Esophagus squamous epithelium (tissue), 5 donors: ENCODE measurements around the gene DGLUCY. TPM values are rescaled to one million over a fixed set of nuclear protein-coding genes. Genes with fewer than 3 reads are reported as not detected.

Experiments
- DNase-seq: peaks from one replicate; lab custom pipeline; 2025; lab: John Stamatoyannopoulos, UW
- H3K27ac ChIP-seq, 4 donors: fragments of 200-600 bp; sonication (generic); one replicate each; pipeline ENCODE4 v1.5.1; 2016 to 2019; ENCODE audit warnings: mild to moderate bottlenecking in 1 of 4
- H3K27me3 ChIP-seq, 4 donors: fragments of 200-600 bp; sonication (generic); 1 replicate in 3 of 4; 2 replicates in 1 of 4; pipeline versions ENCODE4 v1.5.1 to v1.6.0; 2017 to 2021; ENCODE audit warnings: antibody characterized with exemption in 1 of 4
- H3K36me3 ChIP-seq, 3 donors: fragments of 200-600 bp; sonication (generic); one replicate each; pipeline ENCODE4 v1.5.1; 2016 to 2019
- H3K4me1 ChIP-seq, 3 donors: fragments of 200-600 bp; sonication (generic); one replicate each; pipeline ENCODE4 v1.5.1; 2017 to 2019
- H3K4me3 ChIP-seq, 4 donors: fragments of 200-600 bp; sonication (generic); 1 replicate in 3 of 4; 2 replicates in 1 of 4; pipeline ENCODE4 v1.5.1; 2016 to 2019; ENCODE audit warnings: mild to moderate bottlenecking in 2 of 4, moderate library complexity in 1 of 4
- H3K9me3 ChIP-seq, 3 donors: fragments of 200-600 bp; sonication (generic); one replicate each; pipeline ENCODE4 v1.5.1; 2016 to 2019
- POLR2A ChIP-seq, 4 donors: fragments of 450-650 bp; IDR thresholded peaks; one replicate each; pipeline ENCODE4 v1.6.1; 2017; ENCODE audit warnings: antibody characterized with exemption in 4 of 4, mild to moderate bottlenecking in 4 of 4, moderate library complexity in 3 of 4
- WGBS, 2 donors: methylation state at CpG; one replicate each; pipeline ENCODE4 v1.1.5; 2018; 5-methylcytosine and 5-hydroxymethylcytosine counted together
- intact Hi-C: fragments of 100-400 bp; cut with DNase I; formaldehyde crosslinking; loops from one replicate; pipeline ENCODE4 v1.15.0; 2022
- total RNA-seq, 4 donors: library from RNA; depleted of rRNA; stranded (reverse); fragments of >200 nt; gene quantifications; one replicate each; pipeline ENCODE4 v1.1.0, GENCODE V29; 2016
- TF ChIP-seq, protein P1 (sequence below), 6 experiments: fragments of 450-650 bp in 4 of 6; fragments of 200-600 bp in 2 of 6; sonication (generic) in 2 of 6; IDR thresholded peaks; one replicate each; pipeline ENCODE4 v1.5.1; 2016 to 2019; ENCODE audit warnings: antibody characterized with exemption in 6 of 6, mild to moderate bottlenecking in 4 of 6, moderate library complexity in 4 of 6
- donor health status: DM: yes; HTN: yes; CAD: no.

DGLUCY gene
- total RNA-seq, 4 donors from 2014 or later = 32.6 to 51.3 (median 38.9) TPM

DNA sequence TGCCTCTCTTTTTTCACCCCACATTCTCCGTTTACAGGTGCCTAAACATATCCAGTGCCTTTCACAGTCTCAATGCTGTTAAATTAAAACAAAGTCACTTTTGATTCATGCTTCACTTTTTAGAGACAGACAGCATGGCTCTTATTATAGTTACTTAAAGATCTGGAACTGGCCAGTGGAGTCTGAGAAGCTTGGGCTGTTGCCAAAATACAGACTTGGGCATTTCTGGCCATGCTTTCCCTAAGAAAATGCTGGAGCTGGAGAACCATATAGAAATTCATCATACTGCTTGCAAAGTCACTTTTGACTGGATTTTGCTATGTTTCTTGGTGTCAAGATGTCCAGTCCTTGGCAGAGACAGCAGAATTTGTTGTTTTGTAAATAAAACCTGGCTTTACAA is 142.8 kb downstream of the DGLUCY start:
- no peak overlapping the region for H3K4me3 ChIP-seq
- H3K4me1 ChIP-seq = peaks cover 44 to 70% (median 48%) of the 10 kb centered on the region in 3 donors
- intact Hi-C loops = no loop called here
- 83 to 92% methylated on average over 1 of the region's 1 CpG for WGBS, 2 donors
- no peaks in the 10 kb centered on the region for H3K27me3 ChIP-seq
- no peak for TF ChIP-seq POLR2A (IDR thresholded peaks at IDR 0.05)
- H3K36me3 ChIP-seq = no peaks in the 10 kb centered on the region
- H3K9me3 ChIP-seq = no peaks in the 10 kb centered on the region
- no peak for DNase-seq
- peak overlapping the region in 1 of 4 donors; percentile 82 for H3K27ac ChIP-seq

DNA sequence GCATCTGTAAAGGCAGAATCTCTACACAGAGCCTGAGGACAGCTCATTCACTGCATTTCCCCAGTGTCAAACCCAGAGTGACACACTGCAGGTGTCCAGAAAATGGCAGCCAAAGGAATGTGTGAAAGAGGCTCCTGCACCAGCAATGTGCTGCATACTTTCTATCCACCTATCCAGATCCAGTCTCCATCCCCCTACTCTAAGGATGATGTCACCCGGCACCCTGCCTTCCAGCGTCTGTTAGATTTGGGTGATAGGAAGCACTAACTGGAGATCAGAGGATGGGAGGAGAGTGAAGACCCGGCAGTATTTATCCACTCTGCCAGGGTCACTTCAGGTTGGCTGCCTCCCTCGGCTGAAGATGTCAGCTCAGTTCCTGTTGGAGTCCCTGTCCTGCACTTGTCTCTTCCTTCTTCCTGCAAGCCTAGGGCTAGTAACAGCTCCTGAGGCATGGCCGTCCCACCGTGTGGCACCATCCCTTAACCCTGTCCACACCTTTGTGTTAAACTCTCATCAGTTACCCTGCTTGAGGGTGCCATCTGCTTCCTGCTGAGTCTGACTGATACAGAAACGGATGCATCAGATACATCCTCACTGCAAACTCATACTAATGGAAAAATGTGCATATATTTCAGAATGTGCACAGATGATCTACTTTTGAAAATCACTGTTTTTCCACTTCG is 143.6 kb downstream of the DGLUCY start:
- peak overlapping the region in 1 of 4 donors; percentile 18 for H3K4me3 ChIP-seq
- peak overlapping the region; percentile 61 to 82 (median 76) for H3K27ac ChIP-seq
- H3K9me3 ChIP-seq = no peaks in the 10 kb centered on the region
- TF ChIP-seq, protein P1, sequence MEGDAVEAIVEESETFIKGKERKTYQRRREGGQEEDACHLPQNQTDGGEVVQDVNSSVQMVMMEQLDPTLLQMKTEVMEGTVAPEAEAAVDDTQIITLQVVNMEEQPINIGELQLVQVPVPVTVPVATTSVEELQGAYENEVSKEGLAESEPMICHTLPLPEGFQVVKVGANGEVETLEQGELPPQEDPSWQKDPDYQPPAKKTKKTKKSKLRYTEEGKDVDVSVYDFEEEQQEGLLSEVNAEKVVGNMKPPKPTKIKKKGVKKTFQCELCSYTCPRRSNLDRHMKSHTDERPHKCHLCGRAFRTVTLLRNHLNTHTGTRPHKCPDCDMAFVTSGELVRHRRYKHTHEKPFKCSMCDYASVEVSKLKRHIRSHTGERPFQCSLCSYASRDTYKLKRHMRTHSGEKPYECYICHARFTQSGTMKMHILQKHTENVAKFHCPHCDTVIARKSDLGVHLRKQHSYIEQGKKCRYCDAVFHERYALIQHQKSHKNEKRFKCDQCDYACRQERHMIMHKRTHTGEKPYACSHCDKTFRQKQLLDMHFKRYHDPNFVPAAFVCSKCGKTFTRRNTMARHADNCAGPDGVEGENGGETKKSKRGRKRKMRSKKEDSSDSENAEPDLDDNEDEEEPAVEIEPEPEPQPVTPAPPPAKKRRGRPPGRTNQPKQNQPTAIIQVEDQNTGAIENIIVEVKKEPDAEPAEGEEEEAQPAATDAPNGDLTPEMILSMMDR (IDR thresholded peaks at IDR 0.05) = no peak
- TF ChIP-seq POLR2A (IDR thresholded peaks at IDR 0.05) = no peak
- no peaks in the 10 kb centered on the region for H3K36me3 ChIP-seq
- peaks cover 44 to 72% (median 46%) of the 10 kb centered on the region in 3 donors for H3K4me1 ChIP-seq
- intact Hi-C loops = no loop called here
- DNase-seq = no peak
- 32 to 35% methylated on average over 7 of the region's 8 CpGs for WGBS, 2 donors
- no peaks in the 10 kb centered on the region for H3K27me3 ChIP-seq

DNA sequence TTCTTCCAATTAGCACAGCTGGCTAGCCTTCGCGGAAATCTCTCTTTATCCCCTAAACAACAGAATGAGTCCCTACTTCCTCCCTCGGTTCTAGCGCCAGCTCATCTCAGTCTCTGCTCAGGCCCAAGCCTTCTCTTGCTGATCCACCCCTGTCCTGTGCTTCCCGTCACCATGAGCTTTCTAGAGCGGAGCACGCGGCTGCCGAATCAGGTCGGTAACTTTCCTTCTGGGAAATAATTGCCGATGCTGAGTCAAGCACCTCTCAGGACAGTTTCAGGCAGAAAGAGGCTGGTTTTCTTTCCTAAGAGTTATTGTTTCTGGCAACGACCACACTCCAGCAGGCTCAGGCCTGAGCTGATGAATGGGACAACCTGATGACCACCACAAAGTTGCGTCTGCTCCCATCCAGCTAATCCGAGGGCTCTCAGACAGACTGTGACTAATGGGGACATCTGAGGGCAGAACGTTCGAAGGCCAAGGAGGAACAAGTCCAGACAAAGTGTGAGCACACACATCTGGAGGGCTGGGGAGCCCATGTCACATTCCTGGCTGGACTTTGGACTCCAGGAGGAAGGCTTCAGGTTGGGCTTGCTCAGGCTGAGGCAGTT is 144.2 kb downstream of the DGLUCY start:
- 21 to 32% methylated on average over 12 to 15 of the region's 16 CpGs for WGBS, 2 donors

DNA sequence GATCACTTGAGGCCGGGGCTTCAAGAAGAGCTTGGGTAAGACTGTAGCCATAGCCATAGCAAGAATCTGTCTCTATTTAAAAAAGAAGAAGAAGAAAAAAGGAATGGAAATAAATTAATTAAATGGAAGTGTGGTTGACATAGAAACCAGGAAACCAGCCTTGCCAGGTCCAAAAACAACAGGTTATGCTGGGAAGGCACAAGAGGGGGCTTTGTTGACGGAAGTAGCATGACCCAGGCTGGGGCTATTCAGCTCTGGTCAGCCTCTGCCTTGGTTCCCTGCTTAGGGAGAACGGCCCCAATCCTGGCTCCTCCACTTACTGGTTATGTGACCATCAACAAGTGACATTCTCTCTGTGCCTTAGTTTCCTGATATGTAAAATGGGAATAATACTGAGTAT is 145.0 kb downstream of the DGLUCY start:
- peaks cover 37 to 73% (median 37%) of the 10 kb centered on the region in 3 donors for H3K4me1 ChIP-seq
- intact Hi-C loops = no loop called here
- H3K9me3 ChIP-seq = no peaks in the 10 kb centered on the region
- H3K4me3 ChIP-seq = no peak overlapping the region
- H3K27me3 ChIP-seq = peaks cover 0 to 2% (median 0%) of the 10 kb centered on the region in 4 donors
- TF ChIP-seq, protein P1 (IDR thresholded peaks at IDR 0.05) = no peak
- DNase-seq = no peak
- 68 to 69% methylated on average over 3 of the region's 3 CpGs for WGBS, 2 donors
- peak overlapping the region; percentile 61 to 82 (median 76) for H3K27ac ChIP-seq
- H3K36me3 ChIP-seq = no peaks in the 10 kb centered on the region

More for the DNA sequence above, 144.2 kb downstream of the DGLUCY start:
- Histone ChIP-seq H3K4me1 (peaks cover 38 to 72% (median 40%) of the 10 kb centered on the region in 3 donors), H3K27ac (peak overlapping the region; percentile 61 to 82 (median 76)), H3K27me3 (no peaks in the 10 kb centered on the region), H3K4me3 (peak overlapping the region in 1 of 4 donors; percentile 18), H3K36me3 (no peaks in the 10 kb centered on the region), H3K9me3 (no peaks in the 10 kb centered on the region)
- no peak for DNase-seq
- intact Hi-C loops = no loop called here
- TF ChIP-seq POLR2A (IDR thresholded peaks at IDR 0.05) = no peak
- TF ChIP-seq, protein P1 (IDR thresholded peaks at IDR 0.05) = no peak

DNA sequence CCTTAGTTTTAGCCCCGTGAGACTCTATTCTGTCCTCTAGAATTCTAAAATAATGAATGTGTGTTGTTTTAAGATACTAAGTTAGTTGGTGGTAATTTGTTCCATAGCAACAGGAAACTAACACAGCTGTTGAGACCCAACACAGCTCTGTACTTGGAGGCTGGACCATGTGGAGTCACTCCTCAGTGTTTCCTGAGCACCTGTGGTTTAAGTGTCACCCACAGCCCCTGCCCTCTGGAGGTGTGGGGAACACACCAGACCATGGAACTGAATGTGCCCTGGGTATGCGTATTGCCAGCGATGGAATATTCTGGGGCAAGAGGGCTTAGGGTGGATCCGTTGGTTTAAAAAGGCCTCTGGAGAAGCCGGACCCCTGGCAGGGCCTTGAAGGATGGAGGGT is 147.2 kb downstream of the DGLUCY start:
- intact Hi-C loops = no loop called here

DNA sequence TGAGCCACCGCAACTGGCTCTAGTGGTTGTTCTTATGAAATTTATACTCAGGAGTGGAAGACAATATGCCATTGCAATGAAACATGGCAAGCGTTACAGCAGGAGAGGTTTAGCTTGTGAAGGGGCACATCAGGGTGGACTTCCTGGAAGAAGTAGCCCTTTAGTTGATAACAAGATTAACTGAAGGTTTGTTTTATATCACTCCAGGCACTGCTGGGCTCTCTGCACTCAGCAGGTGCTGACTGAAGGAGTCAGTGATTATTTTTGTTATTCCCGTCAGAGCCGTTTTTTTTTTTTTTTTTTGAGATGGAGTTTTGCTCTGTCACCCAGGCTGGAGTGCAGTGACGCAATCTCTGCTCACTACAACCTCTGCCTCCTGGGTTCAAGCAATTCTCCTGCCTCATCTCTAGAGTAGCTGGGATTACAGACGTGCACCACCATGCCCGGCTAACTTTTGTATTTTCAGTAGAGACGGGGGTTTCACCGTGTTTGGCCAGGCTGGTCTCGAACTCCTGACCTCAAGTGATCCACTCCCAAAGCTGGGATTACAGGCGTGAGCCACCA is 148.2 kb downstream of the DGLUCY start:
- Histone ChIP-seq H3K4me1 (peaks cover 30 to 69% (median 31%) of the 10 kb centered on the region in 3 donors), H3K4me3 (no peak overlapping the region), H3K27me3 (peaks cover 0 to 10% (median 0%) of the 10 kb centered on the region in 4 donors), H3K9me3 (no peaks in the 10 kb centered on the region), H3K27ac (peak overlapping the region in 3 of 4 donors; percentile 13 to 31 (median 14)), H3K36me3 (no peaks in the 10 kb centered on the region)
- no peak for TF ChIP-seq POLR2A (IDR thresholded peaks at IDR 0.05)
- TF ChIP-seq, protein P1 (IDR thresholded peaks at IDR 0.05) = no peak
- 43 to 46% methylated on average over 9 of the region's 11 CpGs for WGBS, 2 donors
- intact Hi-C loops = no loop called here
- no peak for DNase-seq

More for the DNA sequence above, 147.2 kb downstream of the DGLUCY start:
- H3K4me1 ChIP-seq = peaks cover 39 to 78% (median 41%) of the 10 kb centered on the region in 3 donors
- peaks cover 0 to 10% (median 0%) of the 10 kb centered on the region in 4 donors for H3K27me3 ChIP-seq
- no peak overlapping the region for H3K4me3 ChIP-seq
- no peak for DNase-seq
- WGBS, 2 donors = 93 to 96% methylated on average over 5 of the region's 5 CpGs
- no peak for TF ChIP-seq POLR2A (IDR thresholded peaks at IDR 0.05)
- H3K36me3 ChIP-seq = no peaks in the 10 kb centered on the region
- no peak overlapping the region for H3K27ac ChIP-seq
- H3K9me3 ChIP-seq = no peaks in the 10 kb centered on the region
